GM18498 (cell line): ENCODE measurements around the gene UGT2B10.

ENCODE experiments used
- ATAC-seq: cut with Tn5 transposase; IDR thresholded peaks from one replicate; pipeline ENCODE4 v1.9.1; 2021; ENCODE audit warnings: mild to moderate bottlenecking, moderate library complexity; ENCODE audit not compliant: unreplicated experiment

The UGT2B10 gene

DNA sequence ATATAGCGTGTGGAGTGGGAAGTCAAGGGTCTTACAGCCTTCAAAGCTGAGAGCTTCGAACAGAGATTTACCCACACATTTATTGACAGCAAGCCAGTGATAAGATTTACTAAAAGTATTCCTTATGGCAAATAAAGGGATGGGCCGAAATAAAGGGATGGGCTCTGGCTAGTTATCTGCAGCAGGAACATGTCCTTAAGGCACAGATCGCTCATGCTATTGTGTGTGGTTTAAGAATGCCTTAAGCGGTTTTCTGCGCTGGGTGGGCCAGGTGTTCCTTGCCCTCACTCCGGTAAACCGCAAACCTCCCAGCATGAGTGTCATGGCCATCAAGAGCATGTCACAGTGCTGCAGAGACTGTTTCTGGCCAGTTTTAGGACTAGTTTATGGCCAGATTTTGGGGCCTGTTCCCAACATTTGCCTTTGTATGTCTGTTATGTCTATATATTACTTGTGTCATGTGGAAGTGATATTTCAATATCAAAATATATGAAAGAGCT is 53.5 kb downstream of the UGT2B10 start:
- ATAC-seq: no peak

- ATAC-seq: no peak
Measured at GRCh38 chr4:68871809-68872642, 56.2 kb downstream of the UGT2B10 start.

- no peak for ATAC-seq
Measured at GRCh38 chr4:68872643-68873502, 57.1 kb downstream of the UGT2B10 start.

DNA sequence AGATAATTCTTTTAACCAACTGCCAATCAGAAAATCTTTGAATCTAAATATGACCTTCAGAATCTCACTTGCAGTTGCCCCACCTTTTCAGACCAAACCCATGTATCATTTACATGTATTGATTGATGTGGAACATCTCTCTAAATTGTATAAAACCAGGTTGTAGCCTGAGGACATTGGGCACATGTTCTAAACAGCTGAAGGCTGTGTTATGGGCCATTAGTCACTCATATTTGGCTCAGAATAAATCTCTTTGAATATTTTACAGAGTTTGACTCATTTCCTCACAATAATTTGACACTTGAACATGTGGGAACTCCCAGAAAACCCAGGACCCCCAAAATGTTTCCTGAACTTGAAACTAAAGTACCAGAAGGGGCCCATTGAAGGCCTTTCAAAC is 58.7 kb downstream of the UGT2B10 start:
- ATAC-seq: no peak

- ATAC-seq: no peak
Measured at GRCh38 chr4:68877555-68877954, 61.8 kb downstream of the UGT2B10 start.

DNA sequence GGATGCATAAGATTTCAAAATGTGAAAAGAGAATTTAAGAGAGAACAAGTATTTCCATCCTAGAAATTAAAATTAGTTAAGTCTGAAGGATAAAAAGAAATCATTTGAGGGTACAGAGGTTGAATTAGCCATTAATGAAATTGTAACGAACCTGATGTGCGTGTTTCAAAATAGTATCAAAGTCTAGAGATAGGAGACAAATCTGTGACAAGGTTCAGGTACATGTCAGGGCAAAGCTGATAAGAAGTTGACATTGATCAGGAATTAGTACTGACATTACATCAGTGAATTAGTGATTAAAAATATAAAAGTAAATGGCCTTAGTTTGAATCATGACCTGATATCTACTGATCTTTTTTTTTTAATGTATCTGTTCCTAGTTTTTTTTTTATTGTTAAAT is 62.3 kb downstream of the UGT2B10 start:
- no peak for ATAC-seq
